PC-3 (cell line): Measurements from ENCODE around the gene SPRING1. TPM values are rescaled to one million over a fixed set of nuclear protein-coding genes. Genes with fewer than 3 reads are reported as not detected.

Experiments
- ATAC-seq: fragments of 200-7000 bp; cut with Tn5 transposase; 2 replicates; pipeline ENCODE4 v1.9.1; 2020; ENCODE audit warnings: mild to moderate bottlenecking, moderate library complexity
- BruUV-seq: library from RNA; stranded (reverse); fragments of 400-500 nt; replicated peaks from 2 replicates; lab custom pipeline; 2021; lab: Mats Ljungman, UMichigan
- CTCF ChIA-PET: fragments of 300-600 bp; sonication (Branson Sonifier 250); formaldehyde crosslinking; loops from one replicate; lab custom pipeline; 2022; ENCODE audit warnings: antibody characterized with exemption; lab: Charles Lee
- POLR2A ChIA-PET: fragments of 300-600 bp; sonication (Branson Sonifier 250); formaldehyde crosslinking; loops from one replicate; lab custom pipeline; 2022; ENCODE audit warnings: antibody characterized with exemption; ENCODE audit not compliant: unreplicated experiment; lab: Charles Lee
- DNase-seq: peaks from one replicate; pipeline ENCODE4 v3.0.0-alpha.2; 2015
- H2AFZ ChIP-seq: fragments of 300-600 bp; sonication (generic); 2 replicates; pipeline ENCODE4 v1.6.0; 2016; ENCODE audit warnings: antibody characterized with exemption, low read length
- H3F3A ChIP-seq: fragments of 300-600 bp; sonication (generic); one replicate; pipeline ENCODE4 v1.6.0; 2017; ENCODE audit warnings: antibody characterized with exemption, low read length, control low read depth, mild to moderate bottlenecking; ENCODE audit not compliant: unreplicated experiment
- H3K27ac ChIP-seq: fragments of 300-600 bp; sonication (generic); 2 replicates; pipeline ENCODE4 v1.5.1; 2016; ENCODE audit warnings: mild to moderate bottlenecking, low read length
- H3K27me3 ChIP-seq: fragments of 300-600 bp; sonication (generic); 2 replicates; pipeline ENCODE4 v1.6.1; 2016; ENCODE audit warnings: low read length, mixed read lengths
- H3K36me3 ChIP-seq: fragments of 300-600 bp; sonication (generic); 2 replicates; pipeline ENCODE4 v1.6.1; 2016; ENCODE audit warnings: low read depth, mixed run types, low read length, mixed read lengths
- H3K4me1 ChIP-seq: fragments of 300-600 bp; sonication (generic); 2 replicates; pipeline ENCODE4 v1.5.1; 2016; ENCODE audit warnings: low read length; ENCODE audit not compliant: insufficient read depth
- H3K4me2 ChIP-seq: fragments of 300-600 bp; sonication (generic); 2 replicates; pipeline ENCODE4 v1.6.0; 2016; ENCODE audit warnings: low read length
- H3K4me3 ChIP-seq: fragments of 300-600 bp; sonication (generic); 2 replicates; pipeline ENCODE4 v1.5.1; 2016; ENCODE audit warnings: mild to moderate bottlenecking, low read length, mixed read lengths
- H3K79me2 ChIP-seq: fragments of 300-600 bp; sonication (generic); 2 replicates; pipeline ENCODE4 v1.6.1; 2017; ENCODE audit warnings: low read length, mixed read lengths
- H3K9ac ChIP-seq: fragments of 300-600 bp; sonication (generic); 2 replicates; pipeline ENCODE4 v1.6.0; 2016; ENCODE audit warnings: mild to moderate bottlenecking, low read length
- H3K9me2 ChIP-seq: fragments of 300-600 bp; sonication (generic); replicated peaks from 2 replicates; pipeline ENCODE4 v1.6.1; 2016; ENCODE audit warnings: mixed run types, low read length, mixed read lengths
- H3K9me3 ChIP-seq: fragments of 300-600 bp; sonication (generic); 2 replicates; pipeline ENCODE4 v1.6.1; 2016; ENCODE audit warnings: low read length, mixed read lengths
- H4K20me1 ChIP-seq: fragments of 300-600 bp; sonication (generic); 2 replicates; pipeline ENCODE4 v1.6.1; 2016; ENCODE audit warnings: low read length, mixed read lengths
- EZH2 ChIP-seq: fragments of 300-600 bp; sonication (generic); IDR thresholded peaks from one replicate; pipeline ENCODE4 v1.6.1; 2017; ENCODE audit warnings: antibody characterized with exemption, mild to moderate bottlenecking, low read length; ENCODE audit not compliant: unreplicated experiment
- EZH2phosphoT487 ChIP-seq: fragments of 300-600 bp; sonication (generic); IDR thresholded peaks from 2 replicates; pipeline ENCODE4 v1.6.1; 2018; ENCODE audit warnings: mild to moderate bottlenecking, antibody characterized with exemption, low read length, borderline replicate concordance
- intact Hi-C: fragments of 100-400 bp; cut with micrococcal nuclease; formaldehyde crosslinking; loops from 2 replicates; pipeline ENCODE4 v1.9.0; 2023
- total RNA-seq: library from RNA; depleted of rRNA; stranded (reverse); fragments of >200 nt; gene quantifications from 2 replicates; pipeline ENCODE4 v1.2.3, GENCODE V29; 2014
- TF ChIP-seq, protein P1 (sequence below): fragments of 300-600 bp; sonication (generic); conservative IDR thresholded peaks from 2 replicates; pipeline ENCODE4 v1.5.1; 2017; ENCODE audit warnings: antibody characterized with exemption, low read depth, mild to moderate bottlenecking, low read length

The SPRING1 gene
- total RNA-seq, 1 experiment from 2014 or later = 33.4 TPM

DNA sequence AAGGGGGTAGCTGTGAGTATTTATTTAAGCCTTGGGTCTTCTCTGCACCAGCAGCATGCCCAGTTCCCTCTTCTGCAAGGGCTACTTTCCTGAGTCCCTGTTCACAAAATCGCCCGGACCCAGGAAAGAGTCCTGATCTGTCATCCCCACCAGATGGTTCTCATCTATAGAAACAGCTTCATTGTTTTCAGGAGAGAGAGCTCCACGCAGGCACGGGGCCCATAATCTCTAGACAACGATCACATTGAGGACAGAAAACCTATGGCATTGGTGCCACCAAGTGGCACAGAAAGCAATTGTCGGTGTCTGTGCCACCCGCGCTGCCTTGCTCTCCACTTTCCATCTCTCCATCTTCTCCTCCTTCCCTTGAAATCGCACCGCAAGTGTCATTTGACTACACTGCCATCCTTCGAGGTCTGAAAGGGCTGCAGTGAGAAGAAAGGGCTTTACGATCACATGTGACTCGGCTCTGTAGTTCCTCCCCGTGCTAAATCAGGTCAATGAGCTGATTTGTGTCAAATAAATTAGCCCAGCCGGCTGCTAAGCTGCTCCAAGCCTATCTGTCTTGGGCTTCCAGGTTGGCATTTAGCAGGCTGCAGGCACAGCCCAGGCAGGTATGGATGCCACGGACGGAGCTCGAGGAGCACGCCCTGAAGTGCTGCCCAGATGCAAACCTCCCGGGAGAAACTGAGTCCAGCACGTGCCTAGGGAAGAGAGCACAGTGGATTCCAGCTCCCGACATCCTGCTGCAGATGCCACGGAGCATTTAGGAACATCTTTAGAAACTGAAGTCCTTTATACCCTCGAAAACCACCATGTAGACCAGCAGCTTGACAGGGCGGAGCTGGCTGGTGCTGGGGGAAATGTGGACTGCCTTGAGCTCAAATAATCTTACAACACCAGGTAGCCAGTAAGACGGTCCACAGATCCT lies 28.8 kb downstream of the SPRING1 start:
- intact Hi-C loops = loop anchor here (2.0 to 10.0 kb wide), 5 partner anchors 108 to 844 kb away; no protein-coding TSS in a partner anchor

GRCh38 chr12:116707751-116708150 lies 30.1 kb downstream of the SPRING1 start:
- BruUV-seq = no TSS peak
- Histone ChIP-seq H3K9me3 (no peaks in the 10 kb centered on the region), H3K79me2 (no peaks in the 10 kb centered on the region), H3K27me3 (peaks cover 8% of the 10 kb centered on the region), H3K4me3 (no peak overlapping the region), H3K36me3 (no peaks in the 10 kb centered on the region), H3F3A (no peaks in the 10 kb centered on the region), H3K27ac (no peak overlapping the region), H3K9ac (no peak overlapping the region), H3K4me2 (no peak overlapping the region), H4K20me1 (no peaks in the 10 kb centered on the region), H3K4me1 (peaks cover 13% of the 10 kb centered on the region), H2AFZ (no peak overlapping the region), H3K9me2 (no peaks in the 10 kb centered on the region)
- ATAC-seq (no peak), DNase-seq (no peak)
- intact Hi-C loops = loop anchor here (2.0 to 10.0 kb wide), 5 partner anchors 110 to 843 kb away; no protein-coding TSS in a partner anchor
- POLR2A ChIA-PET = no interaction called here
- CTCF ChIA-PET = interaction anchor here (1.1 kb wide), 2 partner anchors 11 to 117 kb away, joined by 4 to 8 read pairs; no protein-coding TSS in a partner anchor
- TF ChIP-seq, protein P1, sequence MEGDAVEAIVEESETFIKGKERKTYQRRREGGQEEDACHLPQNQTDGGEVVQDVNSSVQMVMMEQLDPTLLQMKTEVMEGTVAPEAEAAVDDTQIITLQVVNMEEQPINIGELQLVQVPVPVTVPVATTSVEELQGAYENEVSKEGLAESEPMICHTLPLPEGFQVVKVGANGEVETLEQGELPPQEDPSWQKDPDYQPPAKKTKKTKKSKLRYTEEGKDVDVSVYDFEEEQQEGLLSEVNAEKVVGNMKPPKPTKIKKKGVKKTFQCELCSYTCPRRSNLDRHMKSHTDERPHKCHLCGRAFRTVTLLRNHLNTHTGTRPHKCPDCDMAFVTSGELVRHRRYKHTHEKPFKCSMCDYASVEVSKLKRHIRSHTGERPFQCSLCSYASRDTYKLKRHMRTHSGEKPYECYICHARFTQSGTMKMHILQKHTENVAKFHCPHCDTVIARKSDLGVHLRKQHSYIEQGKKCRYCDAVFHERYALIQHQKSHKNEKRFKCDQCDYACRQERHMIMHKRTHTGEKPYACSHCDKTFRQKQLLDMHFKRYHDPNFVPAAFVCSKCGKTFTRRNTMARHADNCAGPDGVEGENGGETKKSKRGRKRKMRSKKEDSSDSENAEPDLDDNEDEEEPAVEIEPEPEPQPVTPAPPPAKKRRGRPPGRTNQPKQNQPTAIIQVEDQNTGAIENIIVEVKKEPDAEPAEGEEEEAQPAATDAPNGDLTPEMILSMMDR = no peak
- no peak for TF ChIP-seq EZH2
- TF ChIP-seq EZH2phosphoT487 = no peak

More for the DNA sequence above, 28.8 kb downstream of the SPRING1 start:
- DNase-seq (peak; percentile 86), ATAC-seq (peak; percentile 92)
- Histone ChIP-seq H3K27me3 (peaks cover 8% of the 10 kb centered on the region), H3F3A (no peaks in the 10 kb centered on the region), H2AFZ (peak overlapping the region; percentile 78), H3K79me2 (no peaks in the 10 kb centered on the region), H3K9ac (no peak overlapping the region; the same call in 1 of the 2 replicates), H3K9me3 (no peaks in the 10 kb centered on the region), H3K27ac (no peak overlapping the region), H4K20me1 (no peaks in the 10 kb centered on the region), H3K4me1 (peaks cover 13% of the 10 kb centered on the region), H3K4me2 (peak overlapping the region; percentile 85), H3K9me2 (no peaks in the 10 kb centered on the region), H3K36me3 (no peaks in the 10 kb centered on the region), H3K4me3 (peak overlapping the region; percentile 61)
- ChIA-PET CTCF (interaction anchor here (0.5 to 2.5 kb wide), 19 partner anchors 10 to 765 kb away, joined by 3 to 24 read pairs (median 4); partner anchors contain the start of gene HRK), POLR2A (no interaction called here)
- BruUV-seq = no TSS peak
- TF ChIP-seq, protein P1 = peak; percentile 92
- TF ChIP-seq EZH2 (peak; percentile 44), EZH2phosphoT487 (no peak)
